ENCODE measurements around the gene HOXD4. TPM values are rescaled to one million over a fixed set of nuclear protein-coding genes. Genes with fewer than 3 reads are reported as not detected.

Gene HOXD4
- total and polyA plus RNA-seq, 3 experiments from 2014 or later = not detected

DNA sequence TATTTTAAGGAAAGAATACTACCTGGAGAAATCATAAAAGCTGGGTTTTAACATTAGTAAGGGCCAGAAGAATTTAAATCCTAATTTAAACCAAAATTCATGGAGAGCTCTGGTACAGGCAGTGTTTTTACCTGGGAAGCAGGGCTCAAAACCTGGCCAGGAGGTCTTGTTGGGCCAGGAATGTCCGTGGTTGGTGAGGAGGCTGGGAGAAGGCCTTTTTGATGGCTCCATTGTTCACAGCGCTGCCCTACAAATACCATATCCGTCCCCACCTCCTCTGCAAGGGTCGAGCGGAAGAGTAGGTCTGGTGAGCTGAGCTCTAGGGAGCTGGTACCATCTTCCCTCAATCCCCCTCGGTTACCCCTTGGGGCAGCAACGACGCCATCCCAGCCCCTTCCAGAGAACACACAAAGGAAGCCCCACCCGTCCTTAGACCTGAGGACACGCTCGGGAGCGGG is 26.3 kb downstream of the HOXD4 start:
- ChIA-PET POLR2A (no interaction called here), CTCF (no interaction called here)
- Mint-ChIP-seq H3K27me3 (peaks cover 60 to 92% of the 10 kb centered on the region in 2 donors), H3K4me1 (peaks cover 6 to 19% (median 19%) of the 10 kb centered on the region in 3 donors), H3K36me3 (peaks cover 0 to 2% (median 0%) of the 10 kb centered on the region in 3 donors), H3K27ac (no peak overlapping the region), H3K9me3 (peaks cover 0 to 3% (median 2%) of the 10 kb centered on the region in 5 donors), H3K4me3 (no peak overlapping the region)
- Histone ChIP-seq H3K36me3 (ENCODE audit: insufficient read depth, low read length) (no peaks in the 10 kb centered on the region), H3K4me1 (ENCODE audit: insufficient read depth, low read length) (no peaks in the 10 kb centered on the region), H3K9me3 (ENCODE audit: low read length) (no peaks in the 10 kb centered on the region), H3K27me3 (ENCODE audit: insufficient read depth, low read length, poor library complexity, severe bottlenecking) (peaks cover 53% of the 10 kb centered on the region), H3K4me3 (ENCODE audit: low read length) (no peak overlapping the region), H3K27ac (ENCODE audit: low read depth, low read length) (no peak overlapping the region)
- DNase-seq = no peak

DNA sequence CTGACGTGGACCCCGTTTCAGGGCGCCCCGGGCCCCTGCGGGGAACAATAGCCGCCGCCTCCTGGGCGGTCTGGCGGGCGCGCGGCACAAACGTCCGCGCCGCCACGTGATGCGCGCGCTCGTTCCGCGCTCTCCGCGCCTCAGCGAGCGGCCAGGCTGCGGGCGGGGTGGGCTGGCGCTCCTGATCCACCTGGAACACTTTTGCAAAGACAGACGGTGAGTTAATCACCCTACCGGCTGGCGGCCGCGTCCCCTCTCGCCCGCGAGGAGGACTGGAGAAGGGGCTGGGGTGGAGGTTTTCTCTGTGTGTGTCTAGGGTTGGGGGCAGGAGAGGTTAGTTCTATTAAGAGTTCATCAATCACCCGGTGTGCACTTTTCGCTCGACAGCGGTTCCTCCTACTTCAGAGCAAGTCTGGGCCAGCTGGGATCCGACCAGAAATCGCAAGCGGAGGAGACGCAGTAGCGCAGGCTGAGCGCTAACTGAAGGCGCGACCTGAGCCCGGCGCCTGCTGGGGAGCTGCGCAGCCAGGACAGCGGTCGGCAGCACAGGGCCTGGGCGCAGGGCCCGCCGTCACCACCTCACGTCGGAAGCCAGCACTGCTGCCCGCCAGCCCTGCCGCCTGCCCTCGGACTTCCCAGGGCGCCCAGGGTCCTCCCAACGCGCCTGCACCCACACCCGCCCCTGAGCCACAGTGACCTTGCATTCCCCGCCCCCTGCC is 26.8 kb downstream of the HOXD4 start:
- no peak for DNase-seq
- H3K4me3 Mint-ChIP-seq = peak overlapping the region in 4 of 7 donors; percentile 12 to 24 (median 20)
- peaks cover 0 to 2% (median 0%) of the 10 kb centered on the region in 5 donors for H3K9me3 Mint-ChIP-seq
- peaks cover 56 to 92% of the 10 kb centered on the region in 2 donors for H3K27me3 Mint-ChIP-seq
- no peaks in the 10 kb centered on the region for H3K9me3 ChIP-seq (ENCODE audit: low read length)
- H3K27ac ChIP-seq (ENCODE audit: low read depth, low read length) = no peak overlapping the region
- ChIA-PET POLR2A (no interaction called here), CTCF (no interaction called here)
- no peaks in the 10 kb centered on the region for H3K4me1 ChIP-seq (ENCODE audit: insufficient read depth, low read length)
- peaks cover 47% of the 10 kb centered on the region for H3K27me3 ChIP-seq (ENCODE audit: insufficient read depth, low read length, poor library complexity, severe bottlenecking)
- no peaks in the 10 kb centered on the region for H3K36me3 ChIP-seq (ENCODE audit: insufficient read depth, low read length)
- H3K36me3 Mint-ChIP-seq = no peaks in the 10 kb centered on the region
- H3K4me1 Mint-ChIP-seq = peaks cover 6 to 17% (median 14%) of the 10 kb centered on the region in 3 donors
- H3K4me3 ChIP-seq (ENCODE audit: low read length) = no peak overlapping the region
- no peak overlapping the region for H3K27ac Mint-ChIP-seq

DNA sequence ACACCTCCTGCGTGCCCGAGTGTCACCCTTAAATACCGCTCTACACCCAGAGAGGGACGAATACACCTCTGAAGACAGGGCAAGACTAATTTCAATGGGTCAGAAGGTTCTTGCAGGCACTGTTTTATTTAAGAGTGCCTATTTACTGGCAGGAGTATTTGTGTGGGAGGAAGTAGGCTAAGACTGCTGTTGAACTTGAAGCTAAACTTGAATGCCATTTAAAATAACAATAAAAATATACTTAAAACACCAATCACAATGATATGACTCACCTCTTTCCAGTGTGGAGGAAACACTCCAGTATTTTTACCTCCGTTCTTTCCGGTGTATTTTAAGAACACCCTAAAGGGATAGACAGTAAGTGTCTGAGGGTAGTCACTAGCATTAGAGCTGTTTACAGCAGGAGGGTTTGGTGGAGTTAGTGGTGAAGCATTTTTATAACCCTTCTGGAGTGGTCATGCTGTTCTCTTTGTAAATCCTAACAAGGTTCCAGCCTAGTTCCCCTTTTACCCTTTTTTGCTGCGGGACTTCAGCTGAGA is 27.5 kb downstream of the HOXD4 start:
- ChIA-PET POLR2A (no interaction called here), CTCF (interaction anchor here (0.7 kb wide), 1 partner anchor 9 kb away, joined by 3 read pairs; no protein-coding TSS in a partner anchor)
- Mint-ChIP-seq H3K27ac (no peak overlapping the region), H3K27me3 (peaks cover 56 to 91% of the 10 kb centered on the region in 2 donors), H3K9me3 (peaks cover 0 to 2% (median 0%) of the 10 kb centered on the region in 5 donors), H3K4me1 (peaks cover 6 to 15% (median 10%) of the 10 kb centered on the region in 3 donors), H3K36me3 (no peaks in the 10 kb centered on the region), H3K4me3 (peak overlapping the region in 1 of 7 donors; percentile 23)
- H3K4me3 ChIP-seq (ENCODE audit: low read length) = no peak overlapping the region
- no peak overlapping the region for H3K27ac ChIP-seq (ENCODE audit: low read depth, low read length)
- H3K36me3 ChIP-seq (ENCODE audit: insufficient read depth, low read length) = no peaks in the 10 kb centered on the region
- peaks cover 40% of the 10 kb centered on the region for H3K27me3 ChIP-seq (ENCODE audit: insufficient read depth, low read length, poor library complexity, severe bottlenecking)
- no peaks in the 10 kb centered on the region for H3K9me3 ChIP-seq (ENCODE audit: low read length)
- H3K4me1 ChIP-seq (ENCODE audit: insufficient read depth, low read length) = no peaks in the 10 kb centered on the region
- no peak for DNase-seq

DNA sequence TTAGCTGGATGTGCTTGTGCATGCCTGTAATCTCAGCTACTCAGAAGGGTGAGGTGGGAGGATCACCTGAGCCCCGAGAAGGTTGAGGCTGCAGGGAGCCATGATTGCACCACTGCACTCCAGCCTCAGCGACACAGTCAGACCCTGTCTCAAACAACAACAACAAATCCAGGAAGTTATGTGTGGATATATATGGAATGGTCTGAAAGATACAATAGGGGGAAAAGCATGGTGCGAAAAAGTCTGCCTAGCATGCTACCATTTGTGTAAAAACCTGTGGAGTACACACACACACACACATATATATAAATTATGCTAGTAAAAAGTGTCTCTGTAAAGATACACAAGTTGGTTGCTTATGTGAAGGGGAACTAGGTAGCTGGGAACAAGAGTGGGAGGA is 30.2 kb downstream of the HOXD4 start:
- ChIA-PET CTCF (no interaction called here), POLR2A (no interaction called here)
- Histone ChIP-seq H3K27ac (ENCODE audit: low read depth, low read length) (no peak overlapping the region), H3K4me3 (ENCODE audit: low read length) (no peak overlapping the region), H3K4me1 (ENCODE audit: insufficient read depth, low read length) (no peaks in the 10 kb centered on the region), H3K9me3 (ENCODE audit: low read length) (no peaks in the 10 kb centered on the region), H3K36me3 (ENCODE audit: insufficient read depth, low read length) (no peaks in the 10 kb centered on the region), H3K27me3 (ENCODE audit: insufficient read depth, low read length, poor library complexity, severe bottlenecking) (peaks cover 22% of the 10 kb centered on the region)
- Mint-ChIP-seq H3K27ac (no peak overlapping the region), H3K4me1 (peaks cover 6 to 9% (median 7%) of the 10 kb centered on the region in 3 donors), H3K27me3 (peaks cover 38 to 85% of the 10 kb centered on the region in 2 donors), H3K4me3 (no peak overlapping the region), H3K9me3 (peaks cover 0 to 4% (median 0%) of the 10 kb centered on the region in 5 donors), H3K36me3 (peaks cover 0 to 3% (median 0%) of the 10 kb centered on the region in 3 donors)
- DNase-seq = no peak

DNA sequence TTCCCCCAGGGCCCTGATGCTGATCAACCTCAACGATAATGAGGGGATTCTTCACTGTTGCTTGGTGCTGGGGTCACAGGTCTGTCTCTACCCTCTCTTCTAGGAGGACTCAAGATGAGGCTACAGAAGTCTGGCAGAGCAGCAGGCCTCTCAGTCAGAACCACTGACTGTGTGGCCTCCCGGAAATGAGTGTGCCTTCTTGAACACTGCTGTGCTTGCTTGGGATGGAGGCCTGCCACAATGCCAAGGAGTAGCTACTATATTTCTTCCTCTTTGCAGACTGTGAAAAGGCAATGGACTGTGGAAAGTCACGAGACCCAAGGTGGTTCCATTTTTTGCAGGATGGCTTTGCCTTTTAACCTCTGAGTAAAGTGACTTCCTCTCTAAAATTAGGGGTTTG is 31.3 kb downstream of the HOXD4 start:
- ChIA-PET CTCF (no interaction called here), POLR2A (no interaction called here)
- Histone ChIP-seq H3K4me3 (ENCODE audit: low read length) (no peak overlapping the region), H3K27me3 (ENCODE audit: insufficient read depth, low read length, poor library complexity, severe bottlenecking) (peaks cover 19% of the 10 kb centered on the region), H3K36me3 (ENCODE audit: insufficient read depth, low read length) (no peaks in the 10 kb centered on the region), H3K4me1 (ENCODE audit: insufficient read depth, low read length) (peaks cover 2% of the 10 kb centered on the region), H3K27ac (ENCODE audit: low read depth, low read length) (no peak overlapping the region), H3K9me3 (ENCODE audit: low read length) (no peaks in the 10 kb centered on the region)
- no peak overlapping the region for H3K27ac Mint-ChIP-seq
- H3K4me1 Mint-ChIP-seq = peaks cover 8 to 9% (median 9%) of the 10 kb centered on the region in 3 donors
- H3K36me3 Mint-ChIP-seq = peaks cover 0 to 3% (median 0%) of the 10 kb centered on the region in 3 donors
- H3K9me3 Mint-ChIP-seq = peaks cover 0 to 4% (median 0%) of the 10 kb centered on the region in 5 donors
- DNase-seq = no peak
- H3K4me3 Mint-ChIP-seq = no peak overlapping the region
- peaks cover 39 to 84% of the 10 kb centered on the region in 2 donors for H3K27me3 Mint-ChIP-seq

DNA sequence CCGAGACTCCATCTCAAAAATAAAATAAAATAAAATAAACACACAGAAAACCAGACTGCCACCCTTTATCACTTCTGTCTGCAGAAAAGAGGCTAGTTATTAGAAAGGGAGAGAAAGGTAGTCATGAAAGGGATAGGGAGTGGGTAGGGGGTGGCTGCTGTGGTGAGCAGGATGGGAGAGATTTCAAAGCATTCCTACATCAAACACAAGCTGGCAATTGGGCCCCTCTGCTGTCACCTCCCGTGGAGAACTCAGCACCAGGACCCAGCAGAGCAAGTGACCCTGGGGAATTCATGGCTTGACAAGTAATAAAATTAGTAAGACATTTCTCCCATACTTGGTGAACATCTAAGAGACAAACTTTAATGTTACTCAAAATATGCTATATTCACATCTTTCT is 33.4 kb downstream of the HOXD4 start:
- H3K36me3 ChIP-seq (ENCODE audit: insufficient read depth, low read length) = no peaks in the 10 kb centered on the region
- Mint-ChIP-seq H3K36me3 (peaks cover 0 to 3% (median 2%) of the 10 kb centered on the region in 3 donors), H3K27me3 (peaks cover 42 to 79% of the 10 kb centered on the region in 2 donors), H3K4me1 (peaks cover 13 to 18% (median 15%) of the 10 kb centered on the region in 3 donors), H3K4me3 (no peak overlapping the region), H3K9me3 (peaks cover 0 to 10% (median 0%) of the 10 kb centered on the region in 5 donors), H3K27ac (no peak overlapping the region)
- no peaks in the 10 kb centered on the region for H3K9me3 ChIP-seq (ENCODE audit: low read length)
- no peak overlapping the region for H3K4me3 ChIP-seq (ENCODE audit: low read length)
- H3K27me3 ChIP-seq (ENCODE audit: insufficient read depth, low read length, poor library complexity, severe bottlenecking) = peaks cover 18% of the 10 kb centered on the region
- H3K27ac ChIP-seq (ENCODE audit: low read depth, low read length) = no peak overlapping the region
- DNase-seq = no peak
- ChIA-PET CTCF (no interaction called here), POLR2A (no interaction called here)
- peaks cover 10% of the 10 kb centered on the region for H3K4me1 ChIP-seq (ENCODE audit: insufficient read depth, low read length)

DNA sequence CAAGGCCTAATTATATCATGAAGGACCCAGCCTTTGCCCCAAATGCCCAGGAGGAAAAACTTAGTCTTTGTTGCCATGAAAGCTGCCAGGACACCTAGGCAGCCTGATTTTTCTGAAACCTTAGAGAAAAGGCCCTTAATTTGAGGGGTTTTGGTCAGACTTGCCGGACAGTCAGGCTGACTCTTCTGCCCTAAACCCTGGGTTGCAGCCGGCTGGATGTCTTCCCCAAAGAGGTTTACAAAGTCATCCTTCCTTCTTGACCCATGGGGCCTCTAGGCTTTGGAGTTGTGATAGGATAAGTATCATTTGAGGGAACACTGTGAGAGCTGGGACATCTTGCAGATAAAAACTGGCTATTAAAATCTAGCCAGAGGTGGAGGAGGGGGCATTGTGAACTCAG is 34.7 kb downstream of the HOXD4 start:
- peak overlapping the region in 2 of 7 donors; percentile 19 to 78 for H3K4me3 Mint-ChIP-seq
- peaks cover 47 to 78% of the 10 kb centered on the region in 2 donors for H3K27me3 Mint-ChIP-seq
- CTCF ChIA-PET = no interaction called here
- peaks cover 0 to 11% (median 0%) of the 10 kb centered on the region in 5 donors for H3K9me3 Mint-ChIP-seq
- POLR2A ChIA-PET = no interaction called here
- H3K27me3 ChIP-seq (ENCODE audit: insufficient read depth, low read length, poor library complexity, severe bottlenecking) = peaks cover 15% of the 10 kb centered on the region
- no peak overlapping the region for H3K4me3 ChIP-seq (ENCODE audit: low read length)
- H3K9me3 ChIP-seq (ENCODE audit: low read length) = no peaks in the 10 kb centered on the region
- H3K4me1 Mint-ChIP-seq = peaks cover 16 to 21% (median 21%) of the 10 kb centered on the region in 3 donors
- no peak overlapping the region for H3K27ac Mint-ChIP-seq
- peaks cover 0 to 3% (median 2%) of the 10 kb centered on the region in 3 donors for H3K36me3 Mint-ChIP-seq
- peaks cover 11% of the 10 kb centered on the region for H3K4me1 ChIP-seq (ENCODE audit: insufficient read depth, low read length)
- no peaks in the 10 kb centered on the region for H3K36me3 ChIP-seq (ENCODE audit: insufficient read depth, low read length)
- H3K27ac ChIP-seq (ENCODE audit: low read depth, low read length) = no peak overlapping the region
- no peak for DNase-seq

DNA sequence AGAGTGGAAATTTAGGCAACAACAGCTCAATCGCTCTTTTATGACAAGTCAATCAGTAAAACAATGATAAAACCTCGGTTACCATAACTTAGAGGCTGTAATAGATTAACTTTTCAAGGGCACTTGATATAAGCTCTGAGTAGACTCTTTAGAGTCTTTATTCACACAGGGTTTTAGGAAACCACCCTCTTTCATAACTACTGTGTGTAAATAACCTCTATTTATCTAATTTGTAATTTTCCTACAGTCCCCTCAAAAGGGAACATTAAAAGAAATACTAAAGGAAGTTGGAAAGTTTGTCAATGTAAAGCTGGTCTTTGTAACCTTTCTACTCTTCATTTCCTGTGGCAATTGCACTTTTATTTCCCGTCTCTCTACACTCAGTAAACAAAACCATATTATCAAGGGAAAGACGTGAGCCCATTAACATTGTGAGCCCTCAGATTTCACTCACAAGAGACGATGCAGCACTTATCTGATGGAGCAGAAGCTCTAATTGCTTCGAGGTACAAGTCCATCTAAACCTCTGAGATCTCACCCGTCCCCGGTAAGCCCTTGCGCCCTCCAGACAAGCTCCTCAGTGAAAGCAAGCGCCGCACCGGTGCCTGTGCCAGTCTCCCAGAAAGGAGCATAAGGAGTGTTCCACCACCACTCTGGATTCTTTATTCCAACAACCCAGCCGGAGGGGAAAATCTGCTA is 36.0 kb downstream of the HOXD4 start:
- CTCF ChIA-PET = interaction anchor here (1.3 kb wide), 1 partner anchor 8 kb away, joined by 3 read pairs; no protein-coding TSS in a partner anchor

More for the DNA sequence above, 36.0 kb downstream of the HOXD4 start:
- Histone ChIP-seq H3K4me3 (ENCODE audit: low read length) (peak overlapping the region; percentile 57), H3K36me3 (ENCODE audit: insufficient read depth, low read length) (no peaks in the 10 kb centered on the region), H3K27me3 (ENCODE audit: insufficient read depth, low read length, poor library complexity, severe bottlenecking) (peaks cover 19% of the 10 kb centered on the region), H3K27ac (ENCODE audit: low read depth, low read length) (no peak overlapping the region), H3K9me3 (ENCODE audit: low read length) (no peaks in the 10 kb centered on the region), H3K4me1 (ENCODE audit: insufficient read depth, low read length) (peaks cover 11% of the 10 kb centered on the region)
- Mint-ChIP-seq H3K27me3 (peaks cover 53 to 79% of the 10 kb centered on the region in 2 donors), H3K4me1 (peaks cover 16 to 21% (median 21%) of the 10 kb centered on the region in 3 donors), H3K4me3 (peak overlapping the region; percentile 67 to 92 (median 88)), H3K36me3 (peaks cover 0 to 3% (median 2%) of the 10 kb centered on the region in 3 donors), H3K27ac (no peak overlapping the region), H3K9me3 (peaks cover 0 to 11% (median 0%) of the 10 kb centered on the region in 5 donors)
- POLR2A ChIA-PET = no interaction called here
- no peak for DNase-seq
